GM21423 (cell line): ENCODE results near the gene TMEM259.

Experiments used
- ATAC-seq: cut with Tn5 transposase; IDR thresholded peaks from one replicate; pipeline ENCODE4 v1.9.1; 2021; ENCODE audit warnings: mild to moderate bottlenecking, moderate library complexity; ENCODE audit not compliant: unreplicated experiment

TMEM259 gene

GRCh38 chr19:1017906-1018305 lies 3.0 kb downstream of the TMEM259 start:
- no peak for ATAC-seq

- no peak for ATAC-seq
Measured at GRCh38 chr19:1017115-1017905, 3.6 kb downstream of the TMEM259 start.

GRCh38 chr19:1016647-1017114 lies 4.2 kb downstream of the TMEM259 start:
- no peak for ATAC-seq

- ATAC-seq = no peak
Measured at GRCh38 chr19:1015782-1016646, 4.9 kb downstream of the TMEM259 start.

GRCh38 chr19:1015061-1015781 lies 5.7 kb downstream of the TMEM259 start:
- ATAC-seq = no peak

- ATAC-seq = no peak
Measured at GRCh38 chr19:1014161-1015060, 6.5 kb downstream of the TMEM259 start.

GRCh38 chr19:1013218-1013617 lies 7.7 kb downstream of the TMEM259 start:
- ATAC-seq = no peak

- ATAC-seq = no peak
Measured at GRCh38 chr19:1012334-1012733, 8.6 kb downstream of the TMEM259 start.

- ATAC-seq = no peak
Measured at GRCh38 chr19:1011831-1012333, 9.0 kb downstream of the TMEM259 start.

- ATAC-seq = no peak
Measured at GRCh38 chr19:1010586-1011510, 10.1 kb downstream of the TMEM259 start.

- ATAC-seq = no peak
Measured at GRCh38 chr19:1009981-1010538, 10.9 kb downstream of the TMEM259 start.

- no peak for ATAC-seq
Measured at GRCh38 chr19:1009041-1009980, 11.6 kb downstream of the TMEM259 start.

- ATAC-seq = no peak
Measured at GRCh38 chr19:1008268-1009040, 12.5 kb downstream of the TMEM259 start.

GRCh38 chr19:1007399-1008251 lies 13.3 kb downstream of the TMEM259 start:
- no peak for ATAC-seq

GRCh38 chr19:1006711-1007398 lies 14.1 kb downstream of the TMEM259 start:
- ATAC-seq = no peak
